Neutrophil (primary cell): ENCODE results near the gene MRPL1.

Experiments
- H3K27ac ChIP-seq: fragments of 200-600 bp; sonication (generic); 2 replicates; pipeline ENCODE4 v1.5.1; 2016; ENCODE audit warnings: mild to moderate bottlenecking, moderate library complexity
- H3K27me3 ChIP-seq: fragments of 200-600 bp; sonication (generic); 2 replicates; pipeline ENCODE4 v1.6.0; 2016; ENCODE audit warnings: mild to moderate bottlenecking
- H3K36me3 ChIP-seq: fragments of 200-600 bp; sonication (generic); 2 replicates; pipeline ENCODE4 v1.5.1; 2017
- H3K4me1 ChIP-seq, 2 experiments: fragments of 200-600 bp in 1 of 2; sonication (generic) in 1 of 2; 1 replicate in 1 of 2; 2 replicates in 1 of 2; pipeline versions ENCODE4 v1.5.1 to v1.6.1; 2013 to 2016; ENCODE audit warnings: low read depth in 1 of 2, low read length in 1 of 2, mild to moderate bottlenecking in 1 of 2, moderate library complexity in 1 of 2; ENCODE audit not compliant: control insufficient read depth in 1 of 2, insufficient read depth in 1 of 2
- H3K4me3 ChIP-seq, 2 experiments: fragments of 200-600 bp in 1 of 2; sonication (generic) in 1 of 2; 1 replicate in 1 of 2; 2 replicates in 1 of 2; pipeline ENCODE4 v1.5.1; 2013 to 2016; ENCODE audit warnings: low read depth in 1 of 2, low read length in 1 of 2, mild to moderate bottlenecking in 1 of 2, moderate library complexity in 1 of 2
- H3K9me3 ChIP-seq: fragments of 200-600 bp; sonication (generic); 2 replicates; pipeline ENCODE4 v1.5.1; 2016
- CTCF ChIP-seq: fragments of 200-600 bp; sonication (generic); IDR thresholded peaks from 2 replicates; pipeline ENCODE4 v1.5.1; 2016; ENCODE audit warnings: antibody characterized with exemption

MRPL1 gene

GRCh38 chr4:77826275-77826674 is 36.4 kb upstream of the MRPL1 start:
- no peak for TF ChIP-seq CTCF
- Histone ChIP-seq H3K4me1 (peaks cover 11 to 16% of the 10 kb centered on the region in 2 experiments), H3K36me3 (no peaks in the 10 kb centered on the region), H3K27me3 (no peaks in the 10 kb centered on the region), H3K4me3 (no peak overlapping the region), H3K9me3 (no peaks in the 10 kb centered on the region), H3K27ac (no peak overlapping the region)

- Histone ChIP-seq H3K36me3 (no peaks in the 10 kb centered on the region), H3K4me1 (peaks cover under 1 to 5% of the 10 kb centered on the region in 2 experiments), H3K9me3 (no peaks in the 10 kb centered on the region), H3K27ac (no peak overlapping the region), H3K4me3 (no peak overlapping the region), H3K27me3 (no peaks in the 10 kb centered on the region)
- no peak for TF ChIP-seq CTCF
Measured at GRCh38 chr4:77827343-77827742, 35.3 kb upstream of the MRPL1 start.

GRCh38 chr4:77833126-77833724 is 29.4 kb upstream of the MRPL1 start:
- Histone ChIP-seq H3K27ac (no peak overlapping the region), H3K4me1 (no peaks in the 10 kb centered on the region), H3K9me3 (no peaks in the 10 kb centered on the region), H3K27me3 (no peaks in the 10 kb centered on the region), H3K36me3 (no peaks in the 10 kb centered on the region), H3K4me3 (no peak overlapping the region)
- TF ChIP-seq CTCF: no peak

GRCh38 chr4:77834403-77834802 is 28.2 kb upstream of the MRPL1 start:
- Histone ChIP-seq H3K27ac (no peak overlapping the region), H3K36me3 (no peaks in the 10 kb centered on the region), H3K27me3 (no peaks in the 10 kb centered on the region), H3K4me3 (no peak overlapping the region), H3K4me1 (no peaks in the 10 kb centered on the region), H3K9me3 (no peaks in the 10 kb centered on the region)
- TF ChIP-seq CTCF: no peak

GRCh38 chr4:77843628-77844027 is 19.0 kb upstream of the MRPL1 start:
- no peak for TF ChIP-seq CTCF
- Histone ChIP-seq H3K36me3 (no peaks in the 10 kb centered on the region), H3K27me3 (no peaks in the 10 kb centered on the region), H3K4me1 (no peaks in the 10 kb centered on the region), H3K27ac (no peak overlapping the region), H3K9me3 (no peaks in the 10 kb centered on the region), H3K4me3 (no peak overlapping the region)

GRCh38 chr4:77844363-77844762 is 18.3 kb upstream of the MRPL1 start:
- TF ChIP-seq CTCF: no peak
- Histone ChIP-seq H3K9me3 (no peaks in the 10 kb centered on the region), H3K4me3 (no peak overlapping the region), H3K27ac (no peak overlapping the region), H3K4me1 (no peaks in the 10 kb centered on the region), H3K27me3 (no peaks in the 10 kb centered on the region), H3K36me3 (no peaks in the 10 kb centered on the region)
